Loucy (cell line): ENCODE data around the gene EXOG.

ENCODE experiments used
- CTCF ChIP-seq: fragments of 200-600 bp; sonication (generic); conservative IDR thresholded peaks from 2 replicates; pipeline ENCODE4 v1.5.1; 2014; ENCODE audit warnings: mild to moderate bottlenecking, antibody characterized with exemption, low read length
- EZH2phosphoT487 ChIP-seq: fragments of 200-600 bp; IDR thresholded peaks from 2 replicates; pipeline ENCODE4 v1.6.1; 2018; ENCODE audit warnings: antibody characterized with exemption, mild to moderate bottlenecking, moderate library complexity, borderline replicate concordance

- no peak for TF ChIP-seq CTCF
- TF ChIP-seq EZH2phosphoT487: no peak
Measured at GRCh38 chr3:38565339-38566214, 69.4 kb downstream of the EXOG start.
